ENCODE measurements around the gene CNDP1.

Gene CNDP1

DNA sequence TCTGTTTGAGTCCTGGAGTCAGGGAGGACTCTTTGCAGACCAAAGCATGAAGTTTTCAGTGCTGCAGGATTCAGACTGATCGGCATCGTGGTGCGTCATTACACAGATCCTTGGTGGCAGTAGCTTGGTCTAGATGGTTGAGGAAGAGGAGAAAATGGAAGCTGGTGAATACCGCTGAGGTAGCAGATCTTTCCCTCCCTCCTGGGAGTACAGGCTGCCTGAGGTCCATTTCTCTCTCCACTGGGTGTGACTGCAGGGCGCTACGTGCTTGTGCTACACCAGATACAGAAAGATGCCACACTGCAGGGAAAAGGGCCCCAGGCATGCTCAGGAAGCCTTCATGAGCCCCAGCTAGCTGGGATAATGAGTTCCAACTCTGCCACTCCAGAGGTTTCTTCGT, 3.3 kb upstream of the CNDP1 start:
- H4K8ac ChIP-seq (ENCODE audit: low read depth, low read length) = no peak overlapping the region
- H3K79me2 ChIP-seq (ENCODE audit: control insufficient read depth, insufficient read depth, low read length, poor library complexity) = no peaks in the 10 kb centered on the region
- no peaks in the 10 kb centered on the region for H3K36me3 ChIP-seq (ENCODE audit: control insufficient read depth in 1 of 2, insufficient read depth in 2 of 2, low read length in 2 of 2)
- no peak overlapping the region for H4K91ac ChIP-seq (ENCODE audit: low read depth, low read length)
- H3K23ac ChIP-seq (ENCODE audit: low read length) = no peak overlapping the region
- no peak overlapping the region for H2BK12ac ChIP-seq (ENCODE audit: low read length)
- H3K4me2 ChIP-seq (ENCODE audit: low read length) = no peak overlapping the region
- no peaks in the 10 kb centered on the region for H3K27me3 ChIP-seq (ENCODE audit: insufficient read depth, low read length)
- H2AK5ac ChIP-seq (ENCODE audit: low read length) = no peak overlapping the region
- no peak overlapping the region for H2BK120ac ChIP-seq (ENCODE audit: insufficient read depth, low read length, poor library complexity)
- H4K12ac ChIP-seq (ENCODE audit: low read depth, low read length) = no peak overlapping the region
- no peak overlapping the region for H3K4ac ChIP-seq (ENCODE audit: low read depth, low read length)
- no peak overlapping the region for H3K4me3 ChIP-seq (ENCODE audit: low read depth, low read length)
- H3K9ac ChIP-seq (ENCODE audit: low read length) = no peak overlapping the region
- DNase-seq = no peak
- WGBS (ENCODE audit: extremely low coverage, insufficient coverage, insufficient read length) = no CpG with 5 or more reads among the region's 7 CpGs
- H3K14ac ChIP-seq (ENCODE audit: low read length) = no peak overlapping the region
- peaks cover 2 to 6% of the 10 kb centered on the region in 2 experiments for H3K4me1 ChIP-seq (ENCODE audit: control insufficient read depth in 1 of 2, insufficient read depth in 2 of 2, low read length in 2 of 2)
- H2BK5ac ChIP-seq (ENCODE audit: low read depth, low read length, poor library complexity) = no peak overlapping the region
- H3K27ac ChIP-seq (ENCODE audit: low read depth, low read length) = no peak overlapping the region
- no peaks in the 10 kb centered on the region for H3K79me1 ChIP-seq (ENCODE audit: low read length)
- peaks cover 6% of the 10 kb centered on the region for H3K9me3 ChIP-seq (ENCODE audit: insufficient read depth, low read depth, low read length)
- no peak overlapping the region for H3K18ac ChIP-seq (ENCODE audit: low read length)
- H2AFZ ChIP-seq (ENCODE audit: insufficient read depth, low read length, poor library complexity) = no peak overlapping the region

DNA sequence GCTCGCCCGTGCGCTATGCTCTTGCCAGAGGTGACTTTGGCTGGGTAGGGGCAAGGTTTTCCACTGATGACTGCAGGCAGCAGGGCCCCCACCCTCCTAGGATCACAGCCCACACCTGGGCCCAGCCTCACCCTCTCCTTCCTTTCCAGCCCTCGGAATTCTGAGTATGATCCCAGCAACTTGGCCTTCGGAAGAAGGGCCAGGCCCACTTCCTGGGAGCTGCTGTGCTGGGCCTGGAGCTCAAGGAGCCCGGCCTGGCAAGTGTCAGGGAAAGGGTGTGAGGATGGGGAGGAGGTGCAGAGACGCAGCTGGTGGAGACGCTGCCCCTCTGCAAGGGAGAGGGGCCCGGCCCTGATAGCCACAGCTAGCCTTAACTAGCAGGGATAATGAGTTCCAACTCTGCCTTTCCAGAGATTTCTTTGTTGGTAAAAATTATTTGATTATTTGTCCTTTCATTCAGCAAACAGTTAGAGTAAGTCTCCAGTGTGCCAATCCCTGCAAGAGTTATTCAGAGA, 1.7 kb upstream of the CNDP1 start:
- H2BK5ac ChIP-seq (ENCODE audit: low read depth, low read length, poor library complexity) = no peak overlapping the region
- H3K27me3 ChIP-seq (ENCODE audit: insufficient read depth, low read length) = no peaks in the 10 kb centered on the region
- no peak overlapping the region for H4K91ac ChIP-seq (ENCODE audit: low read depth, low read length)
- no peaks in the 10 kb centered on the region for H3K36me3 ChIP-seq (ENCODE audit: control insufficient read depth in 1 of 2, insufficient read depth in 2 of 2, low read length in 2 of 2)
- no peak overlapping the region for H3K4ac ChIP-seq (ENCODE audit: low read depth, low read length)
- H2AK5ac ChIP-seq (ENCODE audit: low read length) = no peak overlapping the region
- H3K9ac ChIP-seq (ENCODE audit: low read length) = no peak overlapping the region
- H2BK12ac ChIP-seq (ENCODE audit: low read length) = no peak overlapping the region
- H3K14ac ChIP-seq (ENCODE audit: low read length) = no peak overlapping the region
- no peak overlapping the region for H3K4me3 ChIP-seq (ENCODE audit: low read depth, low read length)
- H3K18ac ChIP-seq (ENCODE audit: low read length) = no peak overlapping the region
- no peak overlapping the region for H3K4me2 ChIP-seq (ENCODE audit: low read length)
- no peaks in the 10 kb centered on the region for H3K4me1 ChIP-seq (ENCODE audit: control insufficient read depth in 1 of 2, insufficient read depth in 2 of 2, low read length in 2 of 2)
- H4K12ac ChIP-seq (ENCODE audit: low read depth, low read length) = no peak overlapping the region
- H4K8ac ChIP-seq (ENCODE audit: low read depth, low read length) = no peak overlapping the region
- no peak overlapping the region for H3K27ac ChIP-seq (ENCODE audit: low read depth, low read length)
- DNase-seq = no peak
- no peaks in the 10 kb centered on the region for H3K79me1 ChIP-seq (ENCODE audit: low read length)
- no CpG with 5 or more reads among the region's 9 CpGs for WGBS (ENCODE audit: extremely low coverage, insufficient coverage, insufficient read length)
- no peaks in the 10 kb centered on the region for H3K79me2 ChIP-seq (ENCODE audit: control insufficient read depth, insufficient read depth, low read length, poor library complexity)
- no peak overlapping the region for H3K23ac ChIP-seq (ENCODE audit: low read length)
- H2AFZ ChIP-seq (ENCODE audit: insufficient read depth, low read length, poor library complexity) = no peak overlapping the region
- peaks cover 6% of the 10 kb centered on the region for H3K9me3 ChIP-seq (ENCODE audit: insufficient read depth, low read depth, low read length)
- H2BK120ac ChIP-seq (ENCODE audit: insufficient read depth, low read length, poor library complexity) = no peak overlapping the region

DNA sequence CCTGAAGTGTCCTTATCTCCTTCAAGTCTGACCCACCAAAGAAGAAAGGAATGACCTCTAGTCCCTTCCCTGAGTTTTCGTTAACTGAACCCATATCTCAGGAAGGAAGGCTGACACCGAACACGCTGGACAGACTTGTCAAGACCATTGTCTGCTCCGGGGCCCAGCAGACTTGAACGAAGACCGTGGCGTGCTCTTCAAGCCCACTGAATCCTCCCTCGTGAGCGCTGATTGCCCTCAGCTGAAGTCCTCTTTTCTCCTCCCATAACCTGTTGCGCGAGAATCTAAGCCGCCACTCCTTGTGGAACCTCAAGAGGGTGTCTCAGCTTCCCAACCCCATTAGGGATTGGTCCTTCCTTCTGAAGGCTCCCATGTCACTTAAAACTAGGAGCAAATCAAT, 634 bp upstream of the CNDP1 start:
- Histone ChIP-seq H3K4me3 (ENCODE audit: low read depth, low read length) (no peak overlapping the region), H3K9me3 (ENCODE audit: insufficient read depth, low read depth, low read length) (peaks cover 6% of the 10 kb centered on the region), H2BK120ac (ENCODE audit: insufficient read depth, low read length, poor library complexity) (no peak overlapping the region), H3K4me2 (ENCODE audit: low read length) (no peak overlapping the region), H3K9ac (ENCODE audit: low read length) (no peak overlapping the region), H3K27me3 (ENCODE audit: insufficient read depth, low read length) (no peaks in the 10 kb centered on the region), H3K23ac (ENCODE audit: low read length) (no peak overlapping the region), H3K4me1 (ENCODE audit: control insufficient read depth in 1 of 2, insufficient read depth in 2 of 2, low read length in 2 of 2) (no peaks in the 10 kb centered on the region), H4K91ac (ENCODE audit: low read depth, low read length) (no peak overlapping the region), H3K18ac (ENCODE audit: low read length) (no peak overlapping the region), H3K14ac (ENCODE audit: low read length) (no peak overlapping the region), H3K36me3 (ENCODE audit: control insufficient read depth in 1 of 2, insufficient read depth in 2 of 2, low read length in 2 of 2) (no peaks in the 10 kb centered on the region), H2BK5ac (ENCODE audit: low read depth, low read length, poor library complexity) (no peak overlapping the region), H3K27ac (ENCODE audit: low read depth, low read length) (no peak overlapping the region), H3K79me2 (ENCODE audit: control insufficient read depth, insufficient read depth, low read length, poor library complexity) (no peaks in the 10 kb centered on the region), H2AFZ (ENCODE audit: insufficient read depth, low read length, poor library complexity) (no peak overlapping the region), H4K12ac (ENCODE audit: low read depth, low read length) (no peak overlapping the region), H4K8ac (ENCODE audit: low read depth, low read length) (no peak overlapping the region), H3K79me1 (ENCODE audit: low read length) (no peaks in the 10 kb centered on the region), H3K4ac (ENCODE audit: low read depth, low read length) (no peak overlapping the region), H2BK12ac (ENCODE audit: low read length) (no peak overlapping the region), H2AK5ac (ENCODE audit: low read length) (no peak overlapping the region)
- DNase-seq = no peak
- no CpG with 5 or more reads among the region's 12 CpGs for WGBS (ENCODE audit: extremely low coverage, insufficient coverage, insufficient read length)

DNA sequence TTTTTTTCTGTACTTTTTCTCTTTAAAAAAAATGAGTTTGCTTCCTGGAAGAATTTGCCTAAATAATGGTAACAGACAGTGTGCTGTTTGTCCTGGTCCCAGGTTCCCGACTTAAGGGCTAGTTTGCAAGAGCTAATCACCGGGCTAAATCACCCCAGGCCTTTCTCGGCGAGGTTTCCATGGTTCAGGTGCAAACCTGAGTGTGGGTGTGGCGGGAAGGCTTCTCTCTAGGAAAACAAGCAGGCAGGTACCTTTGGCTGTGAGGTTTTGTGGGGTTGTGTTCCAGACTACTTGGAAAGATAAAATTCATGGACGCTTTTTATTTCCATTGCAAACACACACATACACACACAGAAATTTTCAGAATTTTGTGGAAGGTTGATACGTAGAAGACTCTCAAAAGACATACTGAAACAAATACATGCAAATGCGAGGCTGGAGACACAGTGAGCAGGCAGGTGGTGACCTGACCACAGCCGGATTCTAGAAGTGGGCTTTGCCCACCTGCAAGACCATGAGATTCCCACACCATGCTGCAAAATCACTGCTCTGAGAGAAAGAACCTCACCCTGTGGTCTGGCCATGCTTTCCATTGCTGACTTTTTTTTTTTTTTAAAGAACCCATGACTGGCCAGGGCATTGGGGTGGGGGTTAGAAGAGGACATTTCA, 815 bp downstream of the CNDP1 start:
- H3K27me3 ChIP-seq (ENCODE audit: insufficient read depth, low read length) = no peaks in the 10 kb centered on the region
- no peak overlapping the region for H2BK12ac ChIP-seq (ENCODE audit: low read length)
- H3K36me3 ChIP-seq (ENCODE audit: control insufficient read depth in 1 of 2, insufficient read depth in 2 of 2, low read length in 2 of 2) = no peaks in the 10 kb centered on the region
- no peak overlapping the region for H3K9ac ChIP-seq (ENCODE audit: low read length)
- H3K14ac ChIP-seq (ENCODE audit: low read length) = no peak overlapping the region
- H3K18ac ChIP-seq (ENCODE audit: low read length) = no peak overlapping the region
- H4K12ac ChIP-seq (ENCODE audit: low read depth, low read length) = no peak overlapping the region
- no peak overlapping the region for H3K4me3 ChIP-seq (ENCODE audit: low read depth, low read length)
- no peak overlapping the region for H3K4me2 ChIP-seq (ENCODE audit: low read length)
- DNase-seq = no peak
- H3K4ac ChIP-seq (ENCODE audit: low read depth, low read length) = no peak overlapping the region
- H3K79me2 ChIP-seq (ENCODE audit: control insufficient read depth, insufficient read depth, low read length, poor library complexity) = no peaks in the 10 kb centered on the region
- H3K9me3 ChIP-seq (ENCODE audit: insufficient read depth, low read depth, low read length) = peaks cover 6% of the 10 kb centered on the region
- H3K4me1 ChIP-seq (ENCODE audit: control insufficient read depth in 1 of 2, insufficient read depth in 2 of 2, low read length in 2 of 2) = no peaks in the 10 kb centered on the region
- no peak overlapping the region for H2BK5ac ChIP-seq (ENCODE audit: low read depth, low read length, poor library complexity)
- H2BK120ac ChIP-seq (ENCODE audit: insufficient read depth, low read length, poor library complexity) = no peak overlapping the region
- WGBS (ENCODE audit: extremely low coverage, insufficient coverage, insufficient read length) = no CpG with 5 or more reads among the region's 9 CpGs
- no peak overlapping the region for H4K91ac ChIP-seq (ENCODE audit: low read depth, low read length)
- no peak overlapping the region for H2AK5ac ChIP-seq (ENCODE audit: low read length)
- H3K79me1 ChIP-seq (ENCODE audit: low read length) = no peaks in the 10 kb centered on the region
- H2AFZ ChIP-seq (ENCODE audit: insufficient read depth, low read length, poor library complexity) = no peak overlapping the region
- no peak overlapping the region for H4K8ac ChIP-seq (ENCODE audit: low read depth, low read length)
- H3K23ac ChIP-seq (ENCODE audit: low read length) = no peak overlapping the region
- H3K27ac ChIP-seq (ENCODE audit: low read depth, low read length) = no peak overlapping the region
